HEK293T (cell line): Measurements from ENCODE around the gene ELP5.

Source experiments
- ARNT ChIP-seq: fragments of 450-650 bp; IDR thresholded peaks from 2 replicates; pipeline ENCODE4 v1.6.1; 2017; ENCODE audit warnings: mild to moderate bottlenecking
- BHLHE40 ChIP-seq: fragments of 450-650 bp; IDR thresholded peaks from 2 replicates; pipeline ENCODE4 v1.6.1; 2016; ENCODE audit warnings: mild to moderate bottlenecking, moderate library complexity, borderline replicate concordance
- ELF4 ChIP-seq: fragments of 450-650 bp; IDR thresholded peaks from 2 replicates; pipeline ENCODE4 v1.6.1; 2017; ENCODE audit warnings: antibody characterized with exemption
- FOXA1 ChIP-seq: fragments of 450-650 bp; IDR thresholded peaks from 2 replicates; pipeline ENCODE4 v1.6.1; 2016; ENCODE audit warnings: mild to moderate bottlenecking
- FOXK2 ChIP-seq: fragments of 450-650 bp; IDR thresholded peaks from 2 replicates; pipeline ENCODE4 v1.6.1; 2016; ENCODE audit warnings: mild to moderate bottlenecking
- FOXM1 ChIP-seq: fragments of 450-650 bp; IDR thresholded peaks from 2 replicates; pipeline ENCODE4 v1.6.1; 2017; ENCODE audit warnings: mild to moderate bottlenecking, borderline replicate concordance
- HDGF ChIP-seq: fragments of 450-650 bp; IDR thresholded peaks from 2 replicates; pipeline ENCODE4 v1.6.1; 2017; ENCODE audit warnings: antibody characterized with exemption, borderline replicate concordance
- L3MBTL2 ChIP-seq: fragments of 450-650 bp; conservative IDR thresholded peaks from 2 replicates; pipeline ENCODE4 v1.6.1; 2016; ENCODE audit warnings: mild to moderate bottlenecking
- NFRKB ChIP-seq: fragments of 450-650 bp; IDR thresholded peaks from 2 replicates; pipeline ENCODE4 v1.6.1; 2016; ENCODE audit warnings: mild to moderate bottlenecking, moderate library complexity
- PKNOX1 ChIP-seq: fragments of 450-650 bp; IDR thresholded peaks from 2 replicates; pipeline ENCODE4 v1.6.1; 2016
- SP1 ChIP-seq: fragments of 450-650 bp; IDR thresholded peaks from 2 replicates; pipeline ENCODE4 v1.6.1; 2017
- SUZ12 ChIP-seq: fragments of 450-650 bp; IDR thresholded peaks from 2 replicates; pipeline ENCODE4 v1.6.1; 2016; ENCODE audit warnings: mild to moderate bottlenecking
- TARDBP ChIP-seq: fragments of 450-650 bp; IDR thresholded peaks from 2 replicates; pipeline ENCODE4 v1.6.1; 2016
- ZNF384 ChIP-seq: fragments of 450-650 bp; IDR thresholded peaks from 2 replicates; pipeline ENCODE4 v1.6.1; 2016

- TF ChIP-seq FOXM1, result no peak
- no peak for TF ChIP-seq FOXA1
- TF ChIP-seq SUZ12, result no peak
- no peak for TF ChIP-seq ELF4
- TF ChIP-seq L3MBTL2, result no peak
- no peak for TF ChIP-seq PKNOX1
- no peak for TF ChIP-seq HDGF
- no peak for TF ChIP-seq BHLHE40
- TF ChIP-seq FOXK2, result no peak
- no peak for TF ChIP-seq NFRKB
- TF ChIP-seq SP1, result no peak
- TF ChIP-seq ARNT, result no peak
- TF ChIP-seq TARDBP, result no peak
- no peak for TF ChIP-seq ZNF384
Measured at GRCh38 chr17:7249214-7249613, 2.8 kb upstream of the ELP5 start.
